Colonic mucosa (tissue), 4 donors: ENCODE results near the gene ITFG2. TPM values are rescaled to one million over a fixed set of nuclear protein-coding genes. Genes with fewer than 3 reads are reported as not detected.

ENCODE experiments used
- DNase-seq: peaks from one replicate; pipeline ENCODE4 v3.0.0-alpha.2; 2020
- H3K27ac ChIP-seq: fragments of 200-600 bp; one replicate; pipeline ENCODE4 v1.8.0; 2021
- H3K27me3 ChIP-seq: fragments of 200-600 bp; one replicate; pipeline ENCODE4 v1.8.0; 2021
- H3K36me3 ChIP-seq: fragments of 200-600 bp; one replicate; pipeline ENCODE4 v1.8.0; 2021
- H3K4me1 ChIP-seq: fragments of 200-600 bp; one replicate; pipeline ENCODE4 v1.8.0; 2021; ENCODE audit warnings: mild to moderate bottlenecking
- H3K4me3 ChIP-seq: fragments of 200-600 bp; one replicate; pipeline ENCODE4 v1.8.0; 2021
- H3K9ac ChIP-seq, 2 donors: one replicate each; pipeline ENCODE4 v1.7.0; 2013; ENCODE audit warnings: control low read depth in 2 of 2, low read depth in 2 of 2, low read length in 2 of 2
- H3K9me3 ChIP-seq: fragments of 200-600 bp; one replicate; pipeline ENCODE4 v1.8.0; 2021
- intact Hi-C: fragments of 100-400 bp; cut with DNase I; formaldehyde crosslinking; loops from one replicate; pipeline ENCODE4 v1.14.1; 2022
- total RNA-seq, 2 donors: library from RNA; stranded (reverse); fragmentation: NEBNext Ultra II Directional in 1 of 2; extraction: Animal tissue kit (Norgen Biotek cat#: 25700) in 1 of 2; gene quantifications; one replicate each; pipeline ENCODE4 v1.2.1, GENCODE V29; 2021
- TF ChIP-seq, protein P1 (sequence below): fragments of 200-600 bp; IDR thresholded peaks from one replicate; pipeline ENCODE4 v1.8.0; 2022; ENCODE audit warnings: antibody characterized with exemption, mild to moderate bottlenecking
- donor health status: healthy.
- donor health status: DM: no; HTN: no; CAD: no.
- donor health status: DM: no; HTN: no; CAD: no.

The ITFG2 gene
- total RNA-seq, 2 donors from 2014 or later = 19.4 to 34.8 TPM

DNA sequence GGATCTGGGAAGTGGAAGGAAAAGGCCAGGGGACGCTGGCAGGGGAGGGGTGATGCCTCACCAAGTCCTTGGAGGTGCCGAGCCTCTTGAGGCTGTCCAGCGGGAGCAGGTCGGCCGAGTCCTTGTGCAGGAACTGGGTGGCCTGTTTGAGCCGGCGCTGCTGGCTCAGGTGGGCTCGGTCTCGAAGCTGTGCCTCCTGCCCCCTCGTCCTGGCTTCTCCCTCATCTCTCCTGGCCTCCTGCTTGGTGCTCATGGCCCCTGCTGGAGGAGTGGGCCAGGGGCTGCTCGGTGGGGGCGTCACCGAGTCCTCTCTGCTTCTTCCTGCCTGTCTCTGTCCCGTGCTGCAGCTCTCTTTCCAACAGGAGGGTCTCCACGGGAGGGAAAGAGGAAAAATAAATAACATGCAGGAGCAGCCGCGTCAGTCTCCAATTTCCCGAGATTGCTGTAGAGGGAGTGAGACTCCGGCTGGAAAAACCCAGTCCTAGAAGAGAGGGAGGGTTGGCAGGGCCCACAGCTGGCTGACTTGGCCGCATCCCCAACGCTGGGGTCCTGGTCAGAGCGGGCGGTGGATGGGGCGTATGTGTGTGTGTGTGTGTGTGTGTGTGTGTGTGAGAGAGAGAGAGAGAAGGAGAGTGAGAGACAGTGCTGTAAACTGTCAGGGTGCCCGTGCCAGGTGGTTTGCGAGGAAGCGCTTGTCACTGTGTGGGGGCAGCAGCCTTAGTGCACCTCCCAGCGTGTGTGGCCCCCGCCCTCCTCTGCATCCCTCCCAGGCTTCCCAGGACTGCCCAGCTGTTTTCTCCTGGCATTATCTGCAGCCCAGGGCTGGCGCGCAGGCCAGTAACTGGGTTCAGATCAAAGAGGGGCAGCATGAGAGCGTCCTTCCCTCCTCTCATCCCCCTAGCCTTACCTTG, 22.4 kb downstream of the ITFG2 start, which contains the start of gene NRIP2:
TSS of gene NRIP2 (minus strand) at position 455 of the 911 bp plus-strand sequence. CDS start at position 403, 52 bp downstream.
- no peak for DNase-seq
- intact Hi-C loops = no loop called here
- H3K36me3 ChIP-seq = no peaks in the 10 kb centered on the region

DNA sequence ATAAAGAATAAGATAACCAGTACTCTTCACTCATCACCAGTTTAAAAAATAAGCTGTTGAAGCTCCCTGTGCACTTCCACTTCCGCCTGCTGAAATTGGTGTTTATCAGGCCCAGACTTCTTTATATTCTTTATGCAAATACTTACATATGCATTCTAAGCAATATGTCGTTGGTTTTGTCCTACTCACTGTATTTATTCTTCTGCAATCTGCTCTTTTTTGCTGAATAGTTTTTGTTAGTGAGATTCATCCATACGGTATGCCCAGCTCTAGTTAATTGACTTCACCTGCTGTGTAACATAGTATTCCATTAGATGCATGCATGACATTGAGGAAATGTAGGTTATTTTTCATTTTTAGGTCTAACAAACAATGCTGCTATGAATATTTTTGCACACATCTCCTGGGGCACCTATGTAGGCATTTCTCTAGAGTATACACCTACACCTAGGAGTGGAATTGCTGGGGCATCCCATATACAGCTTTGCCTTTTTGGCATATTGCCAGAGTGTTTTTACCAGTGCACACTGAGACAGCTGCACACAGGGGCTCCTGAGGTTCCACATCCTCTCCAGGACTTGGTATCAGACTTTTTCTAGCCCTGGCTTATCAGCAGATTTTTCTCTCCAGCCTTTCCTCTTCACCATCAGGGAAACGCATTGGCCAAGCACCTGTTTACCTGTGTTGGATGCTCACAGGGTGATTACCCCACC, 23.4 kb downstream of the ITFG2 start:
- intact Hi-C loops = no loop called here
- DNase-seq = no peak
- no peak overlapping the region for H3K9ac ChIP-seq
- H3K4me1 ChIP-seq = no peaks in the 10 kb centered on the region
- H3K4me3 ChIP-seq = no peak overlapping the region
- H3K27ac ChIP-seq = no peak overlapping the region
- no peaks in the 10 kb centered on the region for H3K36me3 ChIP-seq
- no peaks in the 10 kb centered on the region for H3K27me3 ChIP-seq
- no peaks in the 10 kb centered on the region for H3K9me3 ChIP-seq
- TF ChIP-seq, protein P1, sequence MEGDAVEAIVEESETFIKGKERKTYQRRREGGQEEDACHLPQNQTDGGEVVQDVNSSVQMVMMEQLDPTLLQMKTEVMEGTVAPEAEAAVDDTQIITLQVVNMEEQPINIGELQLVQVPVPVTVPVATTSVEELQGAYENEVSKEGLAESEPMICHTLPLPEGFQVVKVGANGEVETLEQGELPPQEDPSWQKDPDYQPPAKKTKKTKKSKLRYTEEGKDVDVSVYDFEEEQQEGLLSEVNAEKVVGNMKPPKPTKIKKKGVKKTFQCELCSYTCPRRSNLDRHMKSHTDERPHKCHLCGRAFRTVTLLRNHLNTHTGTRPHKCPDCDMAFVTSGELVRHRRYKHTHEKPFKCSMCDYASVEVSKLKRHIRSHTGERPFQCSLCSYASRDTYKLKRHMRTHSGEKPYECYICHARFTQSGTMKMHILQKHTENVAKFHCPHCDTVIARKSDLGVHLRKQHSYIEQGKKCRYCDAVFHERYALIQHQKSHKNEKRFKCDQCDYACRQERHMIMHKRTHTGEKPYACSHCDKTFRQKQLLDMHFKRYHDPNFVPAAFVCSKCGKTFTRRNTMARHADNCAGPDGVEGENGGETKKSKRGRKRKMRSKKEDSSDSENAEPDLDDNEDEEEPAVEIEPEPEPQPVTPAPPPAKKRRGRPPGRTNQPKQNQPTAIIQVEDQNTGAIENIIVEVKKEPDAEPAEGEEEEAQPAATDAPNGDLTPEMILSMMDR = no peak

More for the DNA sequence above, 22.4 kb downstream of the ITFG2 start, which contains the start of gene NRIP2:
- peak within 1 kb of the TSS in 1 of 2 donors; percentile 50 for H3K9ac ChIP-seq
- H3K9me3 ChIP-seq = no peaks in the 10 kb centered on the region
- no peaks in the 10 kb centered on the region for H3K27me3 ChIP-seq
- no peaks in the 10 kb centered on the region for H3K4me1 ChIP-seq
- H3K27ac ChIP-seq = no peak within 1 kb of the TSS
- no peak within 1 kb of the TSS for H3K4me3 ChIP-seq
- TF ChIP-seq, protein P1 = no peak

- H3K4me1 ChIP-seq = no peaks in the 10 kb centered on the region
- TF ChIP-seq, protein P1 = no peak
- DNase-seq = no peak
Observed at GRCh38 chr12:2836574-2836973, 24.1 kb downstream of the ITFG2 start.

DNA sequence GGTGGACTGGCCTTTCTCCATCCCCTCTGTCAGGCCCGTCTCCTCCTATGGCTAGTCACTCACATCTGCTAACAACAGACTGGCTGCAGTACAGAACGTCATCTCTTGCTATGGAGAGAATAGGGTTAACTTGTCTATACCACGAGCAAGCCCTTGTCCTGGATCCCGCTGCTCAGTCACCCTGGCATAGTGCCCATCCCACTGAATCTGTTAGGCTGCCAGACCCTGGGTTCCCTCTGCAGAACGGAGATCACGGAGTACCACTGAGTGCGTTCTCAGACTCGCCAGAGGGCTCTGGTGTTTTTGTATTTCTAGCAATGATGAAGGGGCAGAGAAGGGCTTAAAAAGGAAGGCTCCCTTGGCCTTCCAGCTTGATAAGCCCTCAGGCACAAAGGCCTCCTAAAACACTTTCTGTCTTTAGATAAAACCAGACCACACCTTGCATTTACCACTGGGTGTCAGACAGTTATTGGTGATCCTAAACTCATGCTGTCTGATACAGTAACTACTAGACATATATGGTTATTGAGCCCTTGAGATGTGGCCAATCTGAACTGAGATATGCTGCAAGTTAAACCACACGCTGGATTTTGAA, 28.7 kb downstream of the ITFG2 start:
- H3K27me3 ChIP-seq = no peaks in the 10 kb centered on the region
- H3K4me3 ChIP-seq = no peak overlapping the region
- TF ChIP-seq, protein P1 = no peak
- no peak overlapping the region for H3K27ac ChIP-seq
- no peak overlapping the region for H3K9ac ChIP-seq
- H3K9me3 ChIP-seq = no peaks in the 10 kb centered on the region
- no peaks in the 10 kb centered on the region for H3K36me3 ChIP-seq
- intact Hi-C loops = no loop called here
- H3K4me1 ChIP-seq = no peaks in the 10 kb centered on the region
- DNase-seq = no peak

More at GRCh38 chr12:2836574-2836973, 24.1 kb downstream of the ITFG2 start:
- Histone ChIP-seq H3K9me3 (no peaks in the 10 kb centered on the region), H3K27me3 (no peaks in the 10 kb centered on the region), H3K4me3 (no peak overlapping the region), H3K36me3 (no peaks in the 10 kb centered on the region), H3K9ac (no peak overlapping the region), H3K27ac (no peak overlapping the region)
- intact Hi-C loops = no loop called here

- Histone ChIP-seq H3K27me3 (no peaks in the 10 kb centered on the region), H3K4me1 (no peaks in the 10 kb centered on the region), H3K36me3 (no peaks in the 10 kb centered on the region), H3K9ac (no peak overlapping the region), H3K9me3 (no peaks in the 10 kb centered on the region), H3K27ac (no peak overlapping the region), H3K4me3 (no peak overlapping the region)
- DNase-seq = no peak
- TF ChIP-seq, protein P1 = no peak
- intact Hi-C loops = no loop called here
Observed at GRCh38 chr12:2842948-2843347, 30.5 kb downstream of the ITFG2 start.
